HG03342 (cell line): ENCODE results near the gene SYT13.
A peak's percentile ranks its signal among the peaks of the same experiment; 100 is the strongest.

Experiments
- ATAC-seq: cut with Tn5 transposase; IDR thresholded peaks from one replicate; pipeline ENCODE4 v1.9.1; 2021; ENCODE audit warnings: mild to moderate bottlenecking, moderate library complexity; ENCODE audit not compliant: unreplicated experiment

The SYT13 gene

DNA sequence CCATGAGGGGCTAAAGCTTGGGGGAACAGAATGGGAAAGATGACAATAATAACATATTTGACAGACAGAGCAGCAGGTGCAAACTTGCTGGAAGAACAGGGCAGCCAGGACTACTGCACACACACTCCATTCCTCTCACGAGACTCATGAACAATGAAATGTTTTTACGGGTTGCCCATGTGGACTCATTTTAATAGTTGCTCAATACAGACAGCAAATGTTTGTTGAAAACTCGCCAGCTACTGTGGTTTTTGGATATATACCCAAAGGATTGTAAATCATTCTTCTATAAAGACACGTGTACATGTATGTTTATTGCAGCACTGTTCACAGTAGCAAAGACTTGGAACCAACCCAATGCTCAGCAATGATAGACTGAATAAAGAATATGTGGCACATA lies 10.3 kb downstream of the SYT13 start:
- no peak for ATAC-seq

DNA sequence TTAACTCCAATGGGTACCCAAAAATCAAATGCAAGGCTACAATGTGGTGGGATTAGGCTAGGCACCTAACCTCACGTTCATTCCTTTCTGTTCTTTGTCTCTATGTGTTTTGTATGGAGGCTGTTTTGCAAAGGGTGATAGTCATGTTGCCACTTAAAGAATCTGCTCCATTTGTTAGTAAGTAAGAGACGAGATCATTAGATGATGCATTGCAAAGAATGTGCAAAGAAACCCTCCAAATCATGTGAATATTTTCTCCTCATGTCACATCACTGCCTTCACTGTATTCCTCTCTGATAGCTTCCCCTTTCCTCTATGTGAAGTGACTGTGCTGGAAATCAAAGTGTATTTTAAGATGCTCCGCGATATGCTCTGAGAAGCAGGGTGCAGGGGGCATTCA lies 11.9 kb downstream of the SYT13 start:
- ATAC-seq: no peak

GRCh38 chr11:45273509-45273908 lies 12.6 kb downstream of the SYT13 start:
- ATAC-seq: no peak

- no peak for ATAC-seq
Measured at GRCh38 chr11:45272701-45273100, 13.4 kb downstream of the SYT13 start.

DNA sequence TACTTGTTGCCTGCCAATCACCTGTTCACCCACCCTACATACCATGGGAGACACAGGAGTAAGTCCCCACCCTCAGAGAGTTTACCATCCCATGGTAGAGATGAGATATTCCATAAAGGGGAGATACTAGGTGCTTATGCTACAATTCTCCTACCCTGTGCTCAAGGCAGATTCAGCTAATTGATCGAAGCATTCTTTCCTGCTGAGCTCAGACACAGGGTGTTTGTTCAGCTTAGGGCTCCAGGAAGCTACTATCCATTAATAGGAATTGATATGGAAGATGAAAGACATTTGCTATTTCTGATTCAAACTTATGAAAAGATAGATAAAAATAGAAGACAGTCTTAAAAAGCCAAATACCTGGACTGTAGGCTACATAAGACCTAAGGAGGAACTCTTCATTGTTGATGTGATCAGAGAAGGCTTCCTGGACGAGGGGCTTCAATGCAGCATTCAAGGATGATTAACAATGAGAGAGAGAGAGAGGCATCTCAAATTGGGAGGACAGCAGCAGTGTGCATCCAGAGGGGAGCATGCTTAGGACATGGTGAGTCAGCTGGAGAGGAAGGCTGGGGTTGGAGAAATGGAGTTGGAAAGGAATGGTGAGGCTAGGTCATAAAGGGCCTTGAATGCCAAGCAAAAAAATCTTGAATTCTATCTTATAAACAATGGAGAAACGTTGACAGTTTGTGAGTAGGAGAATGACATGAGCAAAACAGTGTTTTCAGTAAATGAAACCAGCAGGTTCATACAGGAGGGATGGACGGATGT lies 15.0 kb downstream of the SYT13 start:
- no peak for ATAC-seq

DNA sequence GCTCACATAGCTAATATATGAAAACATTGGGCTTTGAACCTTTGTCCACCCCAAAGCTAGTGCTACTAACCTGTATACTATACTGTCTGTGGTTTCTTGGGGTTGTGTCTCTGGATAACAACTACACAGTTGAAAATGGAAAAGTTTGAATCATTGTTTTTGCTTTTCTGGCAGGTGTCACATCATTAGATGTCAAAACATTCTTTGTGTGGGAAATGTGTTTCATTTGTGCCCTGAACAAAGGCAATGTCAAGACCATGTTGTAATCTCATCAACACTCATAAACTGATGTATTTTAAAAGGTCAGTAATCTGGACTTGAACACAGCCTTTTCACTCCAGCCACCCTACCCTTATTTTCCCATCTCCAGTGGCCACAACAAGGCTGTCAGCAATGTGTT lies 16.5 kb downstream of the SYT13 start:
- ATAC-seq: no peak

- ATAC-seq: no peak
Measured at GRCh38 chr11:45267652-45268299, 18.4 kb downstream of the SYT13 start.

GRCh38 chr11:45267052-45267451 lies 19.1 kb downstream of the SYT13 start:
- ATAC-seq: no peak

- no peak for ATAC-seq
Measured at GRCh38 chr11:45266676-45267020, 19.5 kb downstream of the SYT13 start.

DNA sequence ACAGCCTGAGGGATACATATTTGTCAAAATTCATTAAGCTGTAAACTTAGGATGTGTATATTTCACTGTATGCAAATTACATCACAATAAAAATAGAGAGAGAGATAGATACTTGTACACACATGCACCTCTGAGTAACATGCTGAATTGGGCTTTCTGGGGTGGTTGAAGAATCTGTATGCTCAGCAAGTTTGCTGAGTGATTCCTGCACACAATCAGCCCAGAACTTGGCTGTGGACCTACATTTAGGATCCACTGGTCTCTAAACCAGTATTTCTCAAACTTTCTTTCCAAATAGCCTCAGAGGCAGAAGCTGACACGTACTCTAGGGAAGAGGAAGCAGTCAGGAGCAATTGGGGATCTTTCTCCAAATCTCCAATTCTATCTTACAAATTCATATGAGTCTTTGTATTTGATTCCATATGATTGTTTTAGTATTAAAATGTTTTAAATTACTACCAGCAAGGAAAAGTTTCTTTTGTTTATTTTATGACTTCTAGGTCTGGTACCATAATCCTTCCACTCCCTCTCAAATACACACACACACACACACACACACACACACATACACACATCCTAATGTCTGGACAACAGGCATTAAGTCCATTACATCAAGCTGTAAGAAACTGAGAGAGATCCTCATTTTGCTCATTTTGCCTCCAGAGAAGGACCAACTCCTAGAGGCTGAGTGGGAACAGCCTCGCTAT lies 20.0 kb downstream of the SYT13 start:
- ATAC-seq: no peak

DNA sequence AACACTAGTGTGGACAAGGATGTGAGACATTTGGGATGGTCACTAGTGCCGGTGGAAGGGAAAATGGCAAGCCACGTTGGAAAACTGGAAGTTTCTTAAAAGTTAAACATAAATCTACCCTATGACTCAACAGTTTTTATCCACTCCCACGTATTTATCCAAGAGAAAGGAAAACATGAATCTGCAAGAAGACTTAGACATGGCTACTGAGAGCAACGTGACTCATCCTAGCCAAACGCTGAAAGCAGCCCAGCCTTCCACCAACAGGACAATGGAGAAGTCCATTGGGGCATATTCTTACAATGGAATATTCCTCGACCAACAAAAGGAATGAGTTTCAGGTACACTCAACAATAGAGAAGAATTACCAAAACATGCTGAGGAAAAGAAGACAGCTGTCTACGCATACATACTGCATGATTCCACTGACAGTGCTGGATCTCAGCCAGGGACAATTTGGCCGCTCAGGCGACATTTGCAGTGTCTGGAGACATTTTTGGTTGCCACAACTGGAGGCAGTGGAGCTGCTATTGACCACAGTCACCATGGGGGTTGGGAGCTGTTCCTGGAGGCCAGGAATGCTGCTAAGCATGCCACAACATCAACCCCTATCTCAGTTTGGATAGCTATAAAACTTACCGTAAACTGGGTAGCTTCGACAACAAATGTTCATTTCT lies 21.2 kb downstream of the SYT13 start:
- ATAC-seq: no peak

- ATAC-seq: no peak
Measured at GRCh38 chr11:45263773-45264172, 22.4 kb downstream of the SYT13 start.

- no peak for ATAC-seq
Measured at GRCh38 chr11:45262900-45263299, 23.2 kb downstream of the SYT13 start.

- no peak for ATAC-seq
Measured at GRCh38 chr11:45260071-45260470, 26.1 kb downstream of the SYT13 start.

DNA sequence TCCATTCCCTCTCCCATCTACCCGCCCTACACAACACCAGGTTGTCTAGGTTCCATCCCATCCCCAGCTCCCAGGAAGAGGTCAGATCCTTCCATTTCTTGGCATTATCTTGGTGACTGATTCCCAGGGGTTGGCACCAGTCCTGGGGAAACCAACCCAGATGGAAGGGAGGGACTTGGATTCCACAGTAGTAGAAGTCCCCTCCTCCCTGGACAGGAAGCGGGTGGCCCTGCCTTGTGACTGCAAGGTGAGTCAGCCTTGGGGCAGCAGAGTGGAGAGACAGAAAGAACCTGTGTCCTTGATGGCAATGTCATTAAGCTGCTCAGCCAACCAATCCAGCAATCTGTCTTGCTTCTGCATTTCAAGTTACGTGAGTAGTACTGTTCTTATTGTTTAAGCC lies 26.5 kb downstream of the SYT13 start:
- no peak for ATAC-seq

DNA sequence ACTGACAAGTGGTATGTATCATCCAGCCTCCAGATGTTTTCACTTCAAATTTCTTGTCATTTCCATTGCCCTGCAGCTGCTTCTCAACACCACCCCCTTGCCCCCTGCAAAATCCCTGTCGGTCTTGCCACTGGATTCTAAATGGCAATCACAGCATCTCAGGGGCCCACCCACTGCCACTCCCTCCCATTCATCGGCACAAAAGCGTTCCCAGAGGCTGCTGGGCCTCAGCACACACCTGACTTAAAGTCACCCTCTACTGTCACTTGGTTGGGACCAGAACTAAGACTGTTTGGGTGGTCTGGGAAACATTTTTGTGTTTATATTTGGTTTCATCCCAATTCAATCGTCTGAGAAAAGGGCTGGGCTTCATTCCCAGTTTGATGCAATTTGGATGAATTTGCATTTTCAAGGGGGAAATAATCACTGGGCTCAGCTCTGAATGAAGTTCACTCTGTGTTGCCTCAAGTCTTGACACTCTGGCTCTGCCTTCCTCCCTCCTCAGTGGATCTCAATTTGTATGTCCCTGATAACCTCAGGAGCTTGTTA lies 27.1 kb downstream of the SYT13 start:
- no peak for ATAC-seq

DNA sequence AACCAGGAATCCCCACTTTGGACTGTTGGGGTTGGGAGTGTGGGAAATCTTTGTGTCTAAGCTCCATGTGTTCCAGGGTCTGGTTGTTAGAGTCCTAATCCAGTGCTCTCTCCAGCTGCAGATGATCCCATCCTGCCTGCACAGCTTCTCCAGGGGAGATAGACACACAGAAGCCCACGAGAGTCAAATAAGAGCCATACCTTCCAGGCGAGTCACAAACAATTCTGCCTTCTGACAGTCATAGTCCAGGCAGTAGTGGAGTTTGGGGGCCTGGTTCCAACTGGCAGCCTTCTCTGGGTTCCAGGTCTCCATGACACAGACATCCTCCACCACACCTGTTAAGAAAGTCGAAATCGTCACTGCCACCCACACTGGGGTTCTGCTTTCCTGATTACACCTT lies 32.1 kb downstream of the SYT13 start:
- no peak for ATAC-seq

GRCh38 chr11:45253640-45254039 lies 32.5 kb downstream of the SYT13 start:
- no peak for ATAC-seq

- no peak for ATAC-seq
Measured at GRCh38 chr11:45252877-45253276, 33.3 kb downstream of the SYT13 start.

DNA sequence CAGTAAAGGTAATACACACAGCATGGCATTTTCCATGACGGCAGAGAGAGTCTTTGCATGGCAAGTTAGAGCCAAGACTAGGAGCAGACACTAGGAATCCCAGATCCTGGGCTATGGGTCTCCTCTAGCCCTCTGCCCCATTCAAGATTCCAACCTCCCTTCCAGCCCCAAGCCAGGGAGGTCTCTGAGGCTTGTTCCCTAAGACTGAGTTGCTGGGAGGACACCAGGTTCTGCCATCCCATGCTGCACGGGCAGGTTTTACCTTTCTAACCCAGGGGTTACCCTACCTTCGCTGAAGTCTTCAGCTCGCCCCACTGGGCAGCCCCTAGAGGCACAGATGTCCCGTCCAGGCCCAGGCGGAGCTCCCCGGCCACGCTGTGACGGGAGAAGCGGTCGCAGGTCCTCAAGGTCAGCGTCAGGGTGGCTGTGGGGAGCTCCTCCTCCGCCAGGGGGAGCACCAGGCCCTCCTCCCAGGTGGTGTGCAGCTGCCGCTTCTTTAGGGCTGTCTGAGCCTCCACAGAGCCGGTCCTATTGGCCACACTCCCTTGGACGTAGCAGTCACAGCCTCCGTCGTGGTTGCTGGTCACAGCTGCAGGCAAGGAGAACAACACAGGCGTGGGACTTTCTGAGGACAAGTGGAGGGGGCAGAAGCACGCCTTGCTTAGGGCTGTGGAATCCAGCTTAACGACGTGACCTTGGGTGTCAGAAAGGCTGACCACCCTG lies 33.8 kb downstream of the SYT13 start:
- ATAC-seq: peak; percentile 62
